CD4-positive, alpha-beta T cell treated with Interleukin-17A for 1 hour (primary cell): Measurements from ENCODE around the gene ASCC1.

ENCODE experiments used
- DNase-seq: peaks from one replicate; pipeline ENCODE4 v3.0.0-alpha.2; 2020

The ASCC1 gene

DNA sequence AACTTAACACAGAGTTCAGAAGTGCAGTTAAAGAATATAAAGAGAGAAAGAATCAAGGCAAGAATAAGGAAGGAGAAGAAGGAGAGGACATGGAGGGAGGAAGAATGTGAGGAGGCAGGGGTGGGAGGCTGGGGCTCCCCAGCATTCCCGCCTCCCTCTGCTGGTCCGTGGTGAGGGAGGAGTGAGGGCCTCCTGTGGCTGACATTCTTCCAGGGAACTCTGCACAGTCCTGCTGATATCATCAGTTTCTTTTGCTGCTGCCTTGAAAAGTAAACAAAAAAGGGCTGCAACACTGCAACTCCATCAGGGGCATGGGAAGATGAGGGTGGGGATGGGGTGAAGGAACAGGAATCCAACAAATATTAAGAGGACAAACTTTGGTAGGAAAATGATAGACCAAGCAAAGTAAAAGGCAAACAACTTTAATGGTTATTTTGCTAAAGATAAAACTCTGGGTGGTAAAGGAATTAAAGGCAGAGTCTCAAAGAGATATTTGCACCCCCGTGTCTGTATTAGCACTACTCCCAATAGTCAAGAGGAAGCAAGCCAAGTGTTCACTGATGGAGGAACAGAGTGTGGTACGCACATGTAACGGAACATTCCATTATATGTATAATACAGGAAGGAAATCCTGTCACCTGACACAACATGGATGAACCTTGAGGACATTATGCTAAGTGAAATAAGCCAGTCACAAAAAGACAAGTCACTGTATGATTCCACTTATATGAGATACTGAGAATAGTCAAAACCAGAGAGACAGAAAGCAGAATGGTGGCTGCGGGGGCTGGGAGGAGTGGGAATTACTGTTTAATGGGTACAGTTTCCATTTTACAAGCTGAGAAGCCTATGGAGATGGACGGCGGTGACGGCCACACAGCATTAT lies 119.7 kb downstream of the ASCC1 start:
- no peak for DNase-seq

DNA sequence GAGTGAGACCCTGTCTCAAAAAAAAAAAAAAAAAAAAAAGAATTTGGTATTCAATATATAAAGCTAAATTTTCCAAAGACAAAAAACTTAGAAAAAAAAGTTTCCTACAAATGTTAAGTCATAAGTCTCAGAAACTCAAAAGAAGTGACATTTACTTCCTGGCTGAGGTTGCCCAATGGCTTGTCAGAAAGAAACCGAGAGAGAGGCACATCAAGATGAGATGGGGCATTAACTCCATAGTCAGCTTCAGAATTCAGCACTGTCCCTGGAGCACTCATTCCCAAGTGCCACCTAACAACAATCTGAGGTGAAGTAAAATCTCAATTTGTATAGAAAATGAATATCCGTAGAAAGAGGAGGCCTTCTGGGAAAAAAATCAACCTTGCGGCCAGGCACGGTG lies 120.9 kb downstream of the ASCC1 start:
- no peak for DNase-seq

DNA sequence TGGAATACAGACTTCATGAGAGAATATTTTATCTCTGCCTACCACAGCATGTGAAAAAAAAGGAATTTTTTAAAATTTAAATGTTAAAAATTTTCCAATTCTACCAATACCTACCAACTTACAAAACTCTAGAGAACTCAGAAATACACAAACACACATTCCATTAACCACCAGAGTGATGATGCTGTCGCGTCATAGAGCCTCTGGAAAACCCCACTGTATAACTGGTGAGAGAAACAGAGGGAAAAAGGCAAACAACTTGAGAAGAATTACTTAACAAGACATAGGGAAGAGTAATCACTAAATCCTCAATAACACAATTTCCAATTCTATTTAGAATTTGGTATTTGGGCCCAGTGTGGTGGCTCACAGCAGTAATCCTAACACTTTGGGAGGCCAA lies 121.5 kb downstream of the ASCC1 start:
- no peak for DNase-seq

DNA sequence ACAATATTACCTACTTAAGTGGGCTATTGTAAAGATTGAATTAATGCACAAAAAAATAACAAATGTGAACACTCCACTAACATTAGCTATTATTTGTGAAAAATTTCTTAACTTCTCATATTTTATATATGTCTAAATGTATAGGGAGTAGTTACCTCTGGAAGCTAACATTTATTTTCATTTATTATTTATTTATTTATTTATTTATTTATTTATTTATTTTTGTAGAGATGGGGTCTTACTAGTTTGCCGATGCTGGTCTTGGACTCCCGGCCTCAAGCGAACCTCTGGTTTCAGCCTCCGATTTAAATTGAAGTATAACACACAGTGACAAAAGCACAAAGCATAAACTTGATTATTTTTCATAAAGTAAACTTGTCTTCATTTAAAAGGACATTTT lies 122.6 kb downstream of the ASCC1 start:
- DNase-seq = no peak

DNA sequence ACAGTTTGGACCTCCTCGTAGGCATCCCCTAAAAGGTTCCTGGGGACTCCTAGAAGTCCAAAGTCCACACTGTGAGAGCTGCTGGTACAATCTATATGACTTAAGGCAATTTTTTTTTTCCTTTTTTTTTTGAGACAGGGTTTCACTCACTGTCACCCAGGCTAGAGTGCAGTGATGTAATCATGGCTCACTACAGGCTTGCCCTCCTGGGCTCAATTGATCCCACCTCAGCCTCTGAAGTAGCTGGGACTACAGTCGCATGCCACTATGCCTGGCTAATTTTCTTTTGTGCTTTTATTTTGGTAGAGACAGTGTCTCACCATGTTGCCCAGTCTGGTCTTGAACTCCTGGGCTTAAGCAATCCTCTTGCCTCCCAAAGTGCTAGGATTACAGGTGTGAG lies 123.1 kb downstream of the ASCC1 start:
- DNase-seq = no peak

DNA sequence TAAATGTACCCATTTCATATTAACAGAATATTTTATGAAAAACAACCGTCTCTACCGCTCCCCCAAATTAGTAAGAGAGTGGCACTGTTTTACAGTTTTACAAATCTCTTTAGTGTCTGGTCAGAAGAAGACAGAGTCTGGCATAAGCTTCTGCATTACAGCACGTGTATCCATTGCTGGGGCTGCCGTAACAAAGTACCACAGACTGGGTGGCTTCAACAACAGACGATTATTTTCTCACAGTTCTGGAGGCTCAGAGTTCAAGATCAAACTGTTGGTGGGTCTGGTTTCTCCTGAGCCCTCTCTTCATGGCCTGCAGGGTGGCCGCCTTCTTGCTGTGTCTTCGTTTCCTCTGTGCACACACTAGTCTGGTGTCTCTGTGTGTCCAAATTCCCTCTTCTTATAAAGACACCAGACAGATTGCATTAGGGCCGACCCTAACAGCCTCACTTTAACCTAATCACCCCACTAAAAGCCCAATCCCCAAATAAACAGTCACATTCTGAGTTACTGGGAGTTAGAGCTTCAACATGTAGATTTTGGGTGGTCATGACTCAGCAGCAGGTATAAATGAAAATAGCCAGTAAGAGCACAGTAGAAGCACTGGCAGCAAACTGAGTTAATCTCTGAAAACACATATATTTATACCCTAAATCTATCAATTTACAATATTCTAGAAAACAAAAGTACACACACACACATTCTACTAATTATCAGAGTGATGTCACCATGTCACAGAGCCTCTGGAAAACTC lies 123.7 kb downstream of the ASCC1 start:
- no peak for DNase-seq

DNA sequence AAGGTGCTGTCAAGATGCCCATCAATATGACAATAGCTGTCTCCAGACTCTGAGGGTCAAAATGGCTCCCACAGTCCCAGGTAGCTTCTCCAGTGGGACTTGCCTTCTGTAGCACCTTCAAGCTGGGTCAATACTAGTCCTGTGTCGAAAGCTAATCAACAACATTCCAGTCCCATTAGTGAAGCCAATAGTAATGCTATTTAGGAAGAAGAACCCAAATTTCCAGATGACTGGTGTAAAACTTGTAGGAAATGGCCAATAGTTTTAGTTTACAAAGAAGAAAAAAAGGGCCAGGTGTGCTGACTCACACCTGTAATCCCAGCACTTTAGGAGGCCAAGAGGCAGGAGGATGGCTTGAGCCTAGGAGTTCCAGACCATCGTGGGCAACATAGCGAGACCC lies 125.8 kb downstream of the ASCC1 start:
- DNase-seq = no peak

DNA sequence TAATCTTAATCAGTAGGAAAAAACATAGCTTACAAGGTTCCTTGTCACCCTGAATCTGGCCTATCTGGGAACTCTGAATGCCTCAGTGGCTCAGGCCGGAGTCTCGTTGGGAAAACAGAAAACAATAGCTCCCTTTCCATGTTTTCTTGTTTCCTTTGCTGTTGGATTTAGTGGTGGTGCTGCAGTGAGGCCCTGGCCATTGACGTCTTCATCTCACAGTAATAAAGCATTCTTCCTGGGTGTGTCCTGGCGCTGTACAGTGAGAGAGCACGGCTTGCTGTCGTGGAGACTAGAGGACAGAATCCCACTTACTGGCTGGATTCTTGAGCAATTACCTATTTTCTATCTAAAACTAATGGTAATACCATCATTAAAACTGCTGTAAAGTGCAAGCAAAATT lies 126.5 kb downstream of the ASCC1 start:
- peak; percentile 51 for DNase-seq

DNA sequence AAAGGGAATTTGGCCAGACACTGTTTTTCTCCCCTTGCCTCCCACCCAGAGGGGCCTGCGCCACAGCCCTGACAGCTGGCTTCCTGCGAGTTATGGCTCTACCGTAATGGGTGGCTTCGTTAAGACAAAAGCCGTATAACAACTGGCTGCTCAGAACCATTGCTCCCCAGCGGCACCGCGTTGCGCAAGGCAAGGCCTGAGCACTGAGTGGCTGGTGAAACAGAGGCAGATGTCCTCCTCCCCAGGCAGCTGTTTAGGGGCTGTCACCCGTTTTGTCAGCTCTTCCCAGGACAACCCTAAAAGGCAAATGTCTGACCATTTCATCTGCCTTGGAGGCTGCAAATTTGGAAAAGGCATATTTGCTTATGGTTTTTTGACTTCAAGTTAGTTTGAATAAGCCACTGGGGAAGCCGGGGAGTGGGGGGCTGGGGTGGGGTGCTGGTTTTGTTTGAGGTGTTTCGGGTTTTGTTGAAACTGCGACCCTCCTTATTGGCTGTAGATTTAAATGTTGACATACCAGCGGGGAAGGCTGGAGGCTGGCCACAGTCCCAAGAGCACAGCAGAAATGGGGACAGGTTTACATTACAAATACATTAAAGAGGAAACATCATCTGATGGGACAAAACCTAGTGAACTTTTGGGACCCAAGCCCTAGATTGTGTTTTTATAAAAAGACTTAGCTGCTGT lies 127.0 kb downstream of the ASCC1 start:
- peak; percentile 56 for DNase-seq

DNA sequence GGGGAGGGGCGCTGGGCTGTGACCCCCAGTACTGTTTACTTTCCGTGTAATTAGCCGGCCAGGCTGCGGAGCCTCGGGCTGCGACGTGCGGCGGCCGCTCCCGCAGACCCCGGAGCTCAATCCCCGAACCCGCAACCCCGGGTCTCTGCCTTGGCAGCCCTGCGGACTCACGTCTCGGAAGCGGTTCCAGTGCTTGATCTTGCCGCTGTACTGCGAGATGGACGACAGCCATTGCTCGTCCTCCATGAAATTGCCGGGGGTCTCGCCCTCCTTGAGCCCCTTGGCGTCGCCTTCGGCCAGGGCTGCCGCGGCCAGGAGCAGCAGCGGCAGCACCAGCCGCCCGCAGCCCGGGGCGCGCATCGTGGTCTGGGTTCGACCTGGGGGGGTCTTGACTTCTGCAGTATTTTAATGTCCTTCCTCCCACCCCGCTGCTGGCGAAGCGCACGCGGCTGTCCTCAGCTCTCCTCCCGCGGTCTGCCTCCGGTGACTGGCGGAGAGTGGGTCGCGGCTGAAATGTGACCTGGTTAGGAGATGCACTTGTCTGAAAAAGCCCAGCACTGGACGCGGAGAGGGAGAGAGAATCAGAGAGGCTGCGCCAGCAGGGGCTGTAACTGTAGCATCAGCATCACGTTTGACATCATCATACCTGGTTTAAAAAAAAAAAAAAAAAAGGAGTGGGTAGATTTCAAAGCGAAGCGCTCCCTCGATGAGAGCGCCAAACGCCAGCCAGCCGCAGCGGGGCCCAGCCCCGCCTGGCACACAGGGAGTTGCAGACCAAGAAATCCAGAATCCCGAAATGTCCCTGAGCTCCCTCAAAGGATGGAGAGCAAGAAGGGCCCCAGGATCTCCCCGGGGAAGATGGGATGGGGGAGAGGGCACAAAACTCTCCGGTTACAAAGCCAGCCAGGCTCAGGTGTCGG lies 127.8 kb downstream of the ASCC1 start, which contains the start of gene SPOCK2:
Gene SPOCK2, minus strand, starts transcription at position 583 of the 920 bp plus-strand sequence. Its CDS starts 223 bp downstream, at position 360.
- DNase-seq = peak; percentile 87

DNA sequence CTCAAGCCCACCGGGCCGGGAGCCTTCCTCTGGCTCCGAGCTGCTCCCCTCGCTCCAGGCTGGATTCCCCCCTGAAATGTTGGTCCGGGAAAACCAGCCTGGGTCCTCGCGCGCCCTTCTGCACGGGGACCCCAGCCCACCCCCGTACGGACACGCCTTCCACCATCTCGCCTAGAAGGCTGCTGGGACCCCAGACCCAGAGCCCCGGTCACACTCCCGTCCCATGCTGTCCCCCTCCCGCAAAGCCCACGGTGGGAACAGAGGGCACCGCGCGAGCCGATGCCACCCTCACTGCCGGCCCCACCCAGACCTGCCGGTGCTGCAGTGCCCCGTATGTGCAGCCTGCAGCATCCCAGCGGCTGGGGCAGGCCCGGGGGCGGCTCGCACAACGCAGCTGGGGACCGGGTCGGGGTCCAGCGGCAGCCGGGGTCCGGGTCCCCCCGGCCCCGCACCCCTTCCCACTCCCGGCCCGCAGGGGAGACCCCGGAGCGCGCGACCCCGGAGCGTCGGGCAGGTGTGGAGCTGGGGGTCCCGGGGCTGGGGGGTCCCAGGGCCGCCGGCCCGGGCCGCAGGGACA lies 128.6 kb downstream of the ASCC1 start:
- peak; percentile 41 for DNase-seq

DNA sequence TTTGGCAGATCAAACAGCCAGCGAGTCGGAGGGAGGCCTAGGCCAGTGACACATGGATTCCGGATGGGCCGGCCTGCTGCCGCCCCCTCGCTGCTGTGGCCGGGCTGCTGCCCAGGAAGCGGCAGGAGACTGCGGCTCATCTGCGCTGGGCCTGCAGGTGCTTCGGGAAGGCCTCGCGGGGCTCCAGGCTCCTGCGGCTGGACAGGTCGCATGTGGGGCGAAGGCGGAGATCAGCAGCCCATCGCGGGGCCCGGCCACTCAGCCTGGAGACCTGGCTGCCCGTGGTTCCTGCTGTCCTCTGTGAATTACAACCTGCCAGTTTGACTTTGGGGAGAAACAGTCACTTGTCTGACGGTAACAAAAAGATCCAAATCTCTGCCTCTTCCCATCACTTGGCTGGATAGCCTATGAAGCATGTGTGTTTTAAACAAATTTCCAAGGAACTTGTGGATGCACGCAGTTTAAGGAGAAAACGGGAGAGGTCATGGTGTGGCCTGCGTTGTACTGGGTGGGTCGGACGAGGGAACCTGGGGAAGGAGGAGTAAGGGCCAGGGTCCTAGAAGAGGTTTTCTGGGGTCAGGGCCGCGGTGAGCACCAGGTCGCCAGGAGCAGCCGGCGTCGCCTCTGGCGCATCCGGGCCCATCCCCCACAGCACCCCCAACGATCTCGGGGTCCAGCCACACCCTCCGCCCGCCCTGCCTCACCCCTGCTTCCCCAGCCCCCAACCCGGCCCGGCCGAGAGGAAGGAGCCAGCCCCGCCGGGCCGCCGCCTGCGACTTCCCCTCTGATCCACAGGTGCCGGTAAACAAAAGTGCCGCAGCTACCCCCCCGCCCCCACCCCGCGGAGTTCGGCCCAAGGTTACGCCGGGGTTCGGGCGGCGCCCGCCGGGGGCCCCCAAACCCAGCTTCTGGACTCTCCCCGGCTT lies 129.3 kb downstream of the ASCC1 start:
- DNase-seq = peak; percentile 81

DNA sequence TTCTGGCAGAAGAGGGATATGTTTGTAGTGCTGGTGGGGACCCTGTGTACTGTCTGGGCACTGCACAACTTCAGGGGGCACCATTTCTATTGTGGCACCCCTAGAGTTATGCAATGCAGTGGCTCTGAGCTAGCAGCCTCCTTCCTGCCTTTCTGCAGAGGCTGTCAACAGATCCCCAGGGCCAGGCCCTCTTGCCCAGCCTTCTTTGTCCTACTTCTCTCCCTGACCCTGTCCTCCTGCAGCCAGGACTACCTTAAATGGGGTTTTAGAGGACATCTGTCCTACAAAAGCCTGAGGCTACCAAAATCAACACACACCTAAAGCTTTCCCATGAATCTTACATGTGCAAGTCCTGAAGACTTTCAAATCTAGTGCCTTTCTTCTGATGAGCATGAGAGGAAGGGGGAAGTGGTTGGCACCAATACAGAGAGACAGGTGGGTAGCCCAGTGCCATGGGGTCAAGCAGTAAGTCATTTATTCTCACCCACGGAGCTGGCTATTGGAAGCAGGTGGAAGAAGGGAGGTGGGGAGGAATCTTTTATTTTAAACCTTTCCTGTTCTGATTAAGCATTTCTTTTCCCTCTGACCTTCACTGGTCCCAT lies 130.1 kb downstream of the ASCC1 start:
- no peak for DNase-seq

DNA sequence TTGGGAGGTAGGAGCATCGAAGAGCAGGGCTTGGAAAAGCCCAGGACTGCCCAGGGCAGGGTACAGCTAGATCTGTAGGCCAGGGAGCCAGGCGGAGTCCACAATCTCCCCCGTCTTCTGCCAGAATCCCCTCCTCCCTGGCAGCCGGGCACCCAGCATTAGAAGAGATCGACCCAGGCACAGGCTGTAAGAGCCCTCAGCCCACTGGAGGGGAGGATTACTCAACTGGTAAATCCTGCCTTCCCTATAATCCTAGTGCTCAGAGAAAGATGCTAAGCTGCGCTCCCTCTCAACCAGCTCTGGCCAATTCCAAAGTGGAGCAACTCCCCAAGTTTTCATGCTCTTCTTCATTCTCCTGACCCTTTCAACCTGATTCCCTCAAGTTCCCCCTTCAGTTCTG lies 130.9 kb downstream of the ASCC1 start:
- DNase-seq = no peak

DNA sequence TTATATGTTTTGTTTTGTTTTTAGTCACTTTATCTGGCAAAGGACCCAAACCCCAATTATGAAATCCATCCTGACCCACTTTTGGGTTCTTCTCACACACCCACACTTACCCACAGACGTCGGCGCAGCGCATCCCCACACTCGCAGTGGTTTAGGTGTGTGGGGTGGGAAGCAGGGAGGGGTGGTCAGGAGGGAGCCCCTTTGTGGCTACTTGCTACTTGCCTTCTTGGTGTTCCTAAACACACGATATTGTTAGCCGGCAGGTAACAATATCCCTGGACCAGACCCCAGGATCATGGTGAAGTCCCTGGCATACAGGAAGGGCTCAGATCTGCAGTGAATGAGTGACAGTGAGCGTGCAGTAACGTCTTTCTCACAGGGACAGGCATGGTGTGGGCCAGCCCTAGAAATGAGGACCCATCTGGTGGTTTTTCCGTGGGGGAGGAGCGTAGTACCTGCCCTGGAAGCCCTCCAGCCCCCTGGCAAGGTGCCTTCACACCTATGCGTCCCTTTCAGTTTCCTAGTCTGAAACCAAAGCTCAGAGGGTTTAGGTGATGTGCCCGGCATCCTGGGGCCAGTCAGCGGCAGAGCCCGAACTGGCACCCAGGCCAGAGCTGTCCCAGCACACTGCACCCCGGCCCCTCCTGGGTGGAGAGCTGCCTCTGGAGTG lies 132.2 kb downstream of the ASCC1 start:
- peak; percentile 79 for DNase-seq

DNA sequence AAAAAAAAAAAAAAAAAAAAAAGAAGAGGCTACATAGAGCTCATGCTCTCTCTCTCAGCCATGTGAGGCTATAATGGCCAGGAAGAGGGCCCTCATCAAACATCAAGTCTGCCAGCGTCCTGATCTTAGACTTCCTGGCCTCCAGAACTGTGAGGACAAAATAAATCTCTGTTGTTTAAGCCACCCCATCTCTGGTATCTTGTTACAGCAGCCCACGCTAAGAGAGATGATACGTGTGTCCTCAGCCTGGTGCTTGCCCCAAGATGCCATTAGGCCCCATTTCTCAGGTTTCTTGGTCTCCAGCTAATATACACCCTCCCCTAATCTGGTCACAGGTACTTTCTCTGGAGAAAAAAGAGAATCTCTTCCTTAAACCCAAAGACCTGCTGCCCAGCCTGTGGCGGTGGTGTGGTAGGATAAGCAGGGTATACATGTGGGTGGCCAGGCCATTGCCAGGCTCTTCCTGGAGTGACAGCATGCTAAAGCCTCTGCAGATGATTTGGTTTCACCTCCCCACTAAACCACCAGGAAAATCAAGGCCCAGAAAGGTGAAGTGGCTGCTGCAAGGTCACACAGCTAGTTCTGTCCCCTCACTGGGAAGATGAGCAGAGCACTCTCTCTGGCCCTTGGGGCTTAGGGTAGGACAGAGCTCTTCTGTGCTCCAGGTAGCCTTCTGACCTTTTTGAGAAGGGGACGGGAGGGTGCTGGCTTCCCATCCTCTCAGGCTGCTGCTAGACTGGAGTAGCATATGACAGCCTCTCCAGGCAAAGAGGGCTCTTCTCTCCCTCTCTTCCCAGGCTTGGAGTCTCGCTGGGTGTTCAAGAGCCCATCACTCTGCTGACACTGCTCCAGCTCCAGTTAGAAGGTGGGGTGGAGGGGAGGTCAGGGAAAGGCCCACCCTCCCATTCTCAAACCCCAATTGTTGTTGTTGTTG lies 133.0 kb downstream of the ASCC1 start:
- DNase-seq = no peak

DNA sequence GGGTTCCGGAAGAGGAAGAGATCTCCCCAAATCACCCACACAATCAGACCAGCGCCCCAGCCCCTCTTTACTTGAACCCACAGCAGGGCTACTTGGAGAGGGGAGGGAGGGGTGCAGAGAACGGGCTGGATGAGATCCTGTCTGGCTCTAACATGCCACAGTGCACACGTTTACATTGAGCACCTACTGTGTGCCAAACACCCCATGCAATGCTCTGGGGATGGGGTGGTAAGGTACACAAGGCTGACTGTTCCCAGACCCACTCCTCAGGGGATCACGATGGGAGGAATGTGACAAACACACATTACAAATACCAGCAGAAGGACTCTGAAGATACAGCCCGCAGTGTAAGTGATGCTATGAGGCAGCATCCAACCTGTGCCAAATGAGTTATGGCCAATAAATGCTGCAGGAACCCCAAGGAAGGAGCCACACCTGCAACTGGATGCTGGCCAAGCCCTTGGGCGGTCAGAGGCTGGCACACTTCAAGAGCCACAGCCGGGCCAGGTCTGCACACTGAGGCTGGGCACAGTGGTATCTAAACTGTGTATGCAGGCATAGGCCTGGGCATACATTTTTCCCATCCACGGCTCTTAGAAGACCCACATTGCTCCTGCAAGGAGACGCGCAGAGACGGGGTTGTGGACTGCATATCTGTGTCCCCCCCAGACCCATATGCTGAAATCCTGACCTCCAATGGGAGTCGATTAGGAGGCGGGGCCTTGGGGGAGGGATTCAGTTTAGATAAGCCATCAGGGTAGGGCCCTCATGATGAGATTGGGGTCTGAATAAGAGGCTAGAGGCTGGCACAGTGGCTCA lies 134.1 kb downstream of the ASCC1 start:
- no peak for DNase-seq

DNA sequence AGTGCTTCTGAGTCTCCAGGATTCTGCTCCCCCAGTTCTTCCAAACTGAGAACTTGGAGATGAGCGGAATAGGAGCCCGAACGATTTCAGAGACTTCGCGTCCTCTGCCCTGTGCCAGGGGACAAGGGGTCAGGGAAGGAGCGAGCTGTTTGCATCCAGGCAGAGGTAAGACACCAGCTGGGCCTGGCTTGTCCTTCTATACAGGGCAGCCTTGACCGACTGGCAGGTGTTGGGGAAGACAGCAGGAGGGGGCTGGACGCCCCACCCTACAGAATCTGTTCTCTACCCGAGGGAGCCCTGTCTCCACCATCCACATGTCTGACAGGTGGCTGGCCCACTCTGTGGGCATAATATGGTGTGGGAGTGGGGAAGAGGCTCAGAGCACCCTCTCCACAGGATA lies 134.9 kb downstream of the ASCC1 start:
- DNase-seq = no peak
